ENCODE data around the gene PFKFB2.
A peak's percentile ranks its signal among the peaks of the same experiment; 100 is the strongest.
"Not testable (repeated sequence)": the region's sequence is repeated elsewhere in the genome, so short reads cannot be mapped to it uniquely, and the experiment has no call there.

The PFKFB2 gene

DNA sequence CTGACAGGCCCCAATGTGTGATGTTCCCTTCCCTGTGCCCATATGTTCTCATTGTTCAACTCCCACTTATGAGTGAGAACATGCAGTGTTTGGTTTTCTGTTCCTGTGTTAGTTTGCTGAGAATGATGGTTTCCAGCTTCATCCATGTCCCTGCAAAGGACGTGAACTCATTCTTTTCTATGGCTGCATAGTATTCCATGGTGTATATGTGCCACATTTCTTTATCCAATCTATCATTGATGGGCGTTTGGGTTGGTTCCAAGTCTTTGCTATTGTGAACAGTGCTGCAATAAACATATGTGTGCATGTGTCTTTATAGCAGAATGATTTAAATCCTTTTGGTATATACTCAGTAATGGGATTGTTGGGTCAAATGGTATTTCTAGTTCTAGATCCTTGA, 11.7 kb upstream of the PFKFB2 start:
- DNase-seq = not testable (repeated sequence)

DNA sequence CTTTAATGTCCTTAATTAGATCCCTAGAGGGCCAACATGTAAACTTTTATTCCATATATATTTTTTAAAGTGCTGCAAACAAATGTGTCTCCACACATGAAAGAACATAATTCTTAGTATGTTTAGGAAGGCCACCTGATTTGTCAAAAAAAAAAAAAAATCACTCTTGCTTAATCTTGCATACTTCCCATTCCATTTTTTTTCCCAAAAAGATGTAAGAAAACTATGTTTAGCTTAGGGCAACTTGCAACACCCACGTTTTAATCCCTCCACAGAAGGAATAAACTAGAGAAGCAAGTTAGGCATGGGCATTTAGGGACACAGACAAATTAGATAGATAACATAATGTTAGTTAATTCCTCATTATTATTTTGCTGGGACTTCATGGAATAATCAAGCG, 7.6 kb upstream of the PFKFB2 start:
- no peak for DNase-seq

DNA sequence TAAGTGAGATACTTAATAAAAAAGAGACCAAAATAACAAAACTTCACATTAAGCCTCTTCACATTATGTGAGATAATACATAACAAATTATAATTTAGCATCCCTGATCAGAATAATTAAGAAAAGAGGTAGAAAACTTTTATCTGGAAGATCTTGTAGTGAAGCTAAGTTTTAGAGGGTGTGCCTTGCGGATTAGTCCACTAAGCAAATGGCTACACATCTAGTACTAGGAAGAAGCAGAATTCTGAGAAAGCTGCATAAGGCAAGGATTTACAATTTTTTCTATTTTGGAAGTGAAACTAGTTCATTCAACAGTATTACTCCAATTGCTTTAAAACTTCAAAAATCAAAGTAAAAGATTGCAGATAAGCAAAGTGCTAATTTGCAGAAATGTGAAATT, 5.6 kb upstream of the PFKFB2 start:
- DNase-seq = no peak

DNA sequence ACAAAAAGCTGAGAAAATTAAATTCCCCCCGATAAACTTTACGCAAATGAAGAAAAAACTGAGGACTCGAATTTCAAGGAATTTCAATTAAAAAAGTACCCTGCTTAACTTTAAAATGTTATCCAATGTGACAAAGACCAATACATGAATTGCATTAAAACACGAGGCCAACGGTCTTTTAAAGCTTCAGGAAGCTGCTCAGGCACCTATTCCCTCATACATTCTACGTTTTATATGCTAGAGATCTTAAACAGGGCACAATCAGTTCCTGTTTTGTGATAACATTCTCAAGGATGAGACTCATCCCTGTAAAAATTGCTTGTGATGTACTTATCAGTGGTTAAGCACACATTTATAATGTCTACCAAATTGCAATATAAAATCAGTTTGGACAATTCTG, 5.0 kb upstream of the PFKFB2 start:
- DNase-seq = no peak

DNA sequence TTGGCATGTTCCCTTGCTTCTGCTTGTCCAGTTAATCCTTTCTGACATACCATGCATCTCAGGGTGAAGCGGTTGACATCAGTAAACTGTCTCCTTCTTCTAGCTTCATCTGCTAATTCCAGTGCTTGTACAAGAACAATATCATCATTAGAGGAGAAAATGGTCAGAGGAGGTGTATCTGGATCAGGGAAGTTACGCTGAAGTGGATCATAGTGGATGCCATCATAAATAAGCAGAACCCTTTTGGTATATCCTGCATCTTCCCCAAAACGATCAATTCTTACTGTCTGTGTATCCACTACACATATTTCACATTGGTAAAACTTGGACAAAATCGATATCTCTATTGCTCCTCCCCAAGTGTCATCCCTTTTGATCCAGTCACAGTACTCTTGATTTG, 4.0 kb upstream of the PFKFB2 start:
- DNase-seq = no peak

DNA sequence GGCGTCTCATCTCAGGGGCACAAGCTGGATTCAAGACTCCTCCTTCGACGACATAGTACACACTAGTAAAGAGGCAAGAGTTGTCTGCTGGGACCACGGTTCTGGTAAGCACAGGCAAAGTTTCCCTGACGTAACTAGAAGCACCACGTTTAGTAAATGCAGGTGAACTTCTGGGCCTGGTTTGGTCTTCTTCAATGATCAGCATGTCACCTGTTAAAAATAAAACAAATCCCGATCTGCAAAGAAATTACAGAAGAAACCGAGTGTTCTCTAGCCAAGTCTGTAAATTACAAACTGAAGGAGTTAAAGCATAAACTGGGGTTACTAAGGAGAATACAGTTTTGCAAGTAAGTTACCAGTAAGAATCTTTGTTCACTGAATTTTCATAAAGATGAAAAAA, 3.6 kb upstream of the PFKFB2 start:
- no peak for DNase-seq

DNA sequence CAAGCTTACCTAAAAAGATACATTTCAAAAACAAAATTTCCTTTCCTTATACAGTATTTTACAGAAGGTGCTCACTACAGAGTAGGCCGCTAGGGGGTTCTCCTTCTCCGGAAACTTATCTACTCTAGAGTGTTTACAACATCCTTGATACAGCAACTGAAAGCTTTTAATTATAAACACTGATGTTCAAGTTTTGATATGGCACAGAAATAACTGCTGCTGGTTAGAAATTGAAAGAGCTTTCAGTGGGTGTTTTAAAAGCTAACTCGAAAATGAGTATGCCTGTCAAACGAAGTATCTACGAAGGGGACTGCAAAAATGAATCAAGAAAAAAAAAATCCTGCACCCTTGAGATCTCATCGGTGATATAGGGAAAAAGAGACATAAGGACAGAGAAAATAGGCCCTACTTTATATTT, 3.1 kb upstream of the PFKFB2 start:
- no peak for DNase-seq

DNA sequence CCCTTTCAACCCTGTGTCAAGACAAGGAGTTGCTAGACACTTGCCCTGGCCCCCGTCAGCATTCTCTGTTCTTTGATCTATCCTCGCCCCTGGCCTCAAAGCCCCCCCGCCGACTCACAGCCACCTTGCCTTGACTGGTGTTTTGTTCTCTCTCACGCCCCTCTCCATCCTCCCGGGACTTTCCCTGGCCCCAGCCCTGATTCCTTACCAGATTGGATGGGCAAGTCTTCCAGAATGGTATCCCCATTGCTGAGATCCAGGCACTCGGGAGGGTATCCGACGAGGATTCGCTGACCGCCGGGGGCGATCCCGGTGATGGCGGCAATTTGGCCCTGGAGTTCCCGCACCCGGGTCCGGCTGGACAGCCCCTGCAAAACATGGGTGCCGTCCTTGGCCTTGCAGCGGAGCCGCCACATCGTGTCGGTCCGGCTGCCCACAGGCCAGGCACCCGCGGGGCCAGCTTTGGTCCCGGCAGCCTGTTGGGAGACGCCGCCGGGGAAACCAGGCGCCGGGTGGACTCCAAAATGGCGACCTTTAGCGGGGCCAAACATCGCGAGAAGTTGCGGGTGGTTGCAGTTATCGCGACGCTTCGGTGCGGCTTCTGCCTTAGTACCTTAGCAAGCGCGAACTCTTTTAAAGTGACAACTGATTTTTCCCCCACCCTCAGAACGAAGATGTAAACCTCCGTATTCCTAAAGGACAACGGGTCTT, 2.4 kb upstream of the PFKFB2 start:
- peak; percentile 94 for DNase-seq

DNA sequence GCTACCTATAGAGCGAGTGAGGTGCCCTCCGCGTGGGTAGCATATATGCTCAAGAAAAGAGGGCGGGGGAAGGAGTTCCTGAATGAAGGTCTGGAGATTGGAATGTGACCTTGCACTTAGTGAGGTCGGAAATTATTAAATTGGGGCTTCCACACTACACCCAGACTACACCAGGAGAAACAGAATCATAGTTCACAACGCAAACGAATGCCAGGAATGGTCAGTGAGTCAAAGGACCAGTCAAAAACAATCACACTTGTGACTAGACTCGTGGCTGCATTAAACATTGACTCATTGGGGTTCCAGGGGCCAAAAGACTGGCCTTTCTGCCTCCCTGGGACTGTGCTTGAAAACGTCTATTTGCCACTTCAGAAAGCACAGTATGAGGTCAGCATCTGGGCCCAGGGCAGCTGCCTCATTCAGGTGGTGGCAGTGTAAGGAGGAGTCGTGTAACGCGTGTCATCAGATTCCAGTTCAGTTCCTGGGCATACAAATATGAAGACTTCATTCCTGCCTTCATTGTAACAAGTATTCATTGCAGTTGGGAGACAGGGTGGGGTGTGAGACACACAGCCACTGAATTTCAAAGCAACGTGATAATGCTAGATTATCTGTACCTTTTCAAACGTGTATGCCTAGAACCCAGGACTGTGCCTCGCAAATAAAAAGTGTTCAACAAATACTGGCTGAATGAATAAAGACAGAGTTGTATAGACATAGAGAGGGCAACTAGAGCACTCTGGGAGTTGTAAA, 1.7 kb upstream of the PFKFB2 start, which contains the start of gene YOD1:
Gene YOD1 (minus strand): TSS at position 18 of the 753 bp plus-strand sequence. CDS start 178 bp downstream, outside the sequence.
- no peak for DNase-seq

DNA sequence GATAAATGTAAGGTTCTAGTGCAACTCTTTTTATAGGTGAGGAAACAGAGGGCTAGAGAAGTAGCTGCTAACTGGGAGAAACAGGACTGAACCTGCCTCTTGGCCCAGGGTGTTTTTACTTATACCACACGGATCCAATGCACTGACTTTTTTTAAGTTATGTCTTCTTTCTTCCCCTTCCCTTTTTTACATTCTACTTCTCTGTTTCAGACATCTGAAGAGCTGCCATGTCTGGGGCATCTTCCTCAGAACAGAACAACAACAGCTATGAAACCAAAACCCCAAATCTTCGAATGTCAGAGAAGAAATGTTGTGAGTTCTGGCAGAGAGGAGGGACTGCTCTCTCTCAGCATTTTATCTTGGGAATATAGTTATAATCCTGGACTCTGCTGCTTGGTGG, 1.4 kb downstream of the PFKFB2 start:
- no peak for DNase-seq

DNA sequence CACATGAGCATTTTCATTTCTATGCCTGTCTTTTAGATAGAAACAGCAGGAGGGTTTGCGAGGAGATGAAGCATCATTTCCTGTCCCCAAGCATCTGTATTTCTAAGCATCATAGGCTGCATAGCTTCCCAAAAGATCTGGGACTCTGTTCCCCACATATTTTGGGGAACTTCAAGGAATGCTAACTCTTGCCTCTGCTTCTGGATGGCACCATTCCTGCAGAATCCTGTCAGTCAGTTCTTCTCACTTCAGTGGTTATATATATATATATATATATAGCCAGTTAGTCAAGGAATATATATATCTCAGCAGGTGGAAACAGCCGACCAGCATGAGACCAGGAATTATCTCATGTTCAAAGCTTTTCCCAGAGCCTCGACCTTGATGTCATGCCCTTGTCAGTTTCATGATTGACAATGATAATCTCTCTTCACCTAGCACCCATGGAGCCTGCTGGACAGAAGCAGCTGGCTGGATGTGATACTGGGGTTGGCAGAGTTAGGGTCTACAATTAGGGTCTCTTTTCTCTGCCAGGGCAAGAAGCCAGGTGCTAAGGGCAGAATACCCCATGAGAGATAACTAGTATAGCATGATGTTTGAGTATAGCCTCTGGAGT, 2.4 kb downstream of the PFKFB2 start:
- no peak for DNase-seq

DNA sequence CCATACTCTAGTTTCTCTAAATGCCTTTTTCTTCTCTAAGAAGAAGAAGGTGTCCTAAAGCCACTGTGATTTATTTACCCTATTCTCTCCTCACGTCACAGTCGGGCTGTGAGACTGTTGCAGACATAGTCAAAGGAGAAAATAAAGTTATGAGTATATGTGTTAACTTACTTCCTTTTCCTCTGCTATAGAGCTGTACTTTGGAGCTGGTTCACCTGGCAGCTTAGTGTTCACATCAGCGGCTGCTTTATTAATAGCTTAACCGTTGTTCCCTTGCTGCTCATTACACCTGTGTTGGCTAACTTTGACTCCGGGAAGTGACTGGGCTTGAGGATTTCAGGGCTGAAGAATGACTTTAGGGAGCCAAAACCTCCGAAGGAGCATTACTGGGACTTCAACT, 3.6 kb downstream of the PFKFB2 start:
- DNase-seq = no peak

DNA sequence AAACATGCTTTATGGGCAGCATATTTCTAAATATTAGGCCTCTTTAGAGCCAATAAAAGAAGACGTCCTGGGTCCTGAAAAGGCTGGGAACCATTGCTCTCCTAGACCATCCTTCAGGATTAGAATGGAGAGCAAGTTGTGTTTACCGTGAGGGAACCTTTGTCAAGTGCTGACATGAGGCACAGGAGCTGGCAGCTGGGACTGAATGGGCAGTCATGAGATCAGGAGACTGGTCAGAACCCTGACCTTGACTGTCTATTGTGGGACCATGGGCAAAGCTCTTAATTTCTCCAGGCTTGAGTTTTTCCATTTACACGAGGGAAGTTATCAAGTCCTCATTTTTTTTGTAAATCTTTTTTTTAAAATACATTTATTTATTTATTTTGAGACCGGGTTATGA, 5.2 kb downstream of the PFKFB2 start:
- no peak for DNase-seq

DNA sequence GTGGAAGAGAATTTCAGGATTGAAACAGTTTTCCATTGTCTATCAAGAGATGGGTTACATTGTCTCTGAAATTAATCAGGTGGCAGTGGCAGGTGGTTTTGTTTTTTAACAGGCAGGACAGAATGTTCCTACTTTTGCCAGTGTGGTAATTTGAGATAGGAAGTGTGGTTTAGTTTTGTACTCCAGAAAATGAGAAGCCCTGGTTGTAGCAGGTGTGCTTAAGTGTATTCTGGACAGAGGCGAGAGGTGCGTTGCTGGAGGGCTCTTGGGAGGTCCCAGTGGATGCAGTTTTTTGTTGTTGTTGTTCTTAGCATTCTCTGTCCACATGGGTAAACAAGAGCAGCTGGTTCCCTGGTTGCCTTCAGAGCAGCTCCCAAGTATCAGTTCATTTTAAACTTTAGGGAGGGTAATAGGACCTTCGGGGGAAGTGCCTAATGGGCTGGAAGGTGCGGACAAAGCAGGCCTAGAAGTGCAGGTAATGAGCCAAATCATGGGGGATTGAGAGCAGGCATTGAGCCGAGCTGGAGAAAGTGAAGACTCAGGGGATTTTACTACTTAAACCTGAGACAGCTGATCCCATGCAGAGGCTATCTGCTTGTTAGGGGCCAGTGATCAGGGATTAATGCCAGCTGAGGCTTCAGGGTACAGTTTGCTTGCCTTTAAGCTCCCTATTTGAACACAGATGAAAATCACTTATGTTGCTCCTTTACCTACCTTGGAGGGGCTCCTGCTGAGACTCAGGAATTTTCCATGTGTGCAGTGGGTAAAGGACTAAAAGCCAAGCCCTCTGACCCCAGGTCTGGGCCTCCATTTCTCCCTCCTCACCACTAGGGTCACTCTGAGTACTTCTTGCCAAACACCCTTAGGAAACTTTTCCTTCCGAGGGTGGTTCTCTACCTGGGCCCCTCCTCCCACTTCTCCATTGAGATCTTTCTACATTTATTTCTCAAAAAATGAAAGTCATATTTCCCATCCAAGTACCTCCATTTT, 6.1 kb downstream of the PFKFB2 start:
- DNase-seq = no peak

DNA sequence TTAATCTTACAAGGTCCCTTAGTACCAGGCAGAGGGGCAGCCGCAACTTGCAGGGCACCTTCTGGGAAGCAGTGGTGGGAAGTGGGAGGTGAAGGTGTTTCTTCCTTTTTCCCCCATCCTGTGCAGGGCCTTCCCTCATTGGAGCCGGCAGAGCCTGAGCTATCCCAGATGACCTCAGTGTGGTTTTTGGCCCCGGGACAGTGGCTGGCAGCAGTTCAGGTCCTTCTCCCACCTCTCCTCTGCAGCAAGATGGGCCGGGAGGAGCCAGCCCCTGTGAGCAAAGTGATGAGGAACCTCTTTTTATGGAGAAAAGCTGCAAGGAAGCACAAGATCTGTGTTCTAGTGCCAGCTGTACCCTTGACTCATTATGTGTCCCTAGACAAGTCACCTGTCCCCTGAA, 6.8 kb downstream of the PFKFB2 start:
- no peak for DNase-seq

DNA sequence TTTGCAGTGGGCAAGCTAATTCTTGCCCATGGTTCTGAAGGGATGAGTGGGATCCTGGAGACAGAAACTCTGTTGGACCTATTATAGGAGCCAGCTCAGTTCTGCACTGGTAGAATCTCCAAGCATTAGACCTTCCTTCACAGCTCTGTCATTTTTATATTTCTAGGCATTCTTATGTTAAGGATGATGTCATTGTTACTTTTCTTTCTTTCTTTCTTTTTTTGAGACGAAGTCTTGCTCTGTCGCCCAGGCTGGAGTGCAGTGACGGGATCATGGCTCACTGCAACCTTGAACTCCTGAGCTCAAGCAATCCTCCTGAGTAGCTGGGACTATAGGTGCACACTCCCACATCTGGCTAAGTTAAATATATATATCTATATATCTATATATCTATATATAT, 7.5 kb downstream of the PFKFB2 start:
- no peak for DNase-seq

DNA sequence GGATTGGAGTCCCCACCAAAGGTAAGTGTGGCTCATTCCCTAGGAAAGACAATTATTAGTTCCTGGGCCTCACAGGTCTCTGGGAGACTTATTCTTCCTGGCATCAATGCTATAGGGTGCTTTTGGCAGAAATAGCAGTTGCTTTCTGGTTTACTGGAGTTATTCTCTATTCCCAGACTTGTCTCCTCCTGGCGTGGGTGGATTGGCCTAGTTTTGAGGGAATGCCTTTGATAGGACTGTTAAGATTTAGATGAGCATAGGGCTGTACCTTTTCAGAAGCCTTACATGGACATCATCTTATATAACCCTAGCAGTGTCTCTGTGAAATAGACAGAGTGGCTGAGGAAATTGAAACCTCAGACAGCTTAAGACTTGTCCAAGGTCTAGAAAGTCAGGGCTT, 9.0 kb downstream of the PFKFB2 start:
- no peak for DNase-seq

DNA sequence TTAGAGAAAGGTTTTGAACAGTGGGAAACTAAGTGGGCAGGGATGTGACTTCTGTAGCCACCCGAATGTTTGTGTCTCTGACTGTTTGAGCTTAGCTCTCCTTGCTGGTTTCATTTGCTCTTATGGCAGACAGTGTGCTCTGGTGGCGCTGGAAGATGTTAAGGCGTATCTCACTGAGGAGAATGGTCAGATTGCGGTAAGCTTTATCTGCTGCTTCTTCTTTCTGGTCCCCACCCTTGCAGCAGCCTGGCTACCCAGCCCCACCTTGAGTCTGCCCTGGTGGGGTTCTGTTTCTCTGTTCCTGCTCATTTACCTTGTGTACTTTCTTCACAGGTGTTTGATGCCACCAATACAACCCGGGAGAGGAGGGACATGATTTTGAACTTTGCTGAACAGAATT, 9.9 kb downstream of the PFKFB2 start:
- no peak for DNase-seq

DNA sequence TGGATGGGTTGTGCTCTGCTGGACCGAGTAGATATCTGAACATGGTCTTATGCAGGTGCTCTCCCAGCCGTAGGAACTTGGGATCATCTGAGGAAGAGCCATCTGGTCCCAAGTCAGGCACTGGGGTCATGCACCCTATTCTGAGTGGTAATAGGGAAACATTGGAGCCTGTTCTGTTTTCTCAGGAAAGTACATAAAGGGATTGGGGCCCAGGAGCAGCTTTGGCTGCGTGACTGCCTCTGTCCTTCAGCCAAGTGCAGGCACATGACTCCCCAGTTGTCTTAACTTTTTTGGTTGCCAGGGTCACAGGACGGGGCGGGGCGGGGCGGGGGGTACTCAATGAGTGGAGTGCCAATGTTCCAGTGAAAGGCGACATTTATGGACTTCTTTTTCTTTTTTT, 11.5 kb downstream of the PFKFB2 start:
- DNase-seq = no peak

DNA sequence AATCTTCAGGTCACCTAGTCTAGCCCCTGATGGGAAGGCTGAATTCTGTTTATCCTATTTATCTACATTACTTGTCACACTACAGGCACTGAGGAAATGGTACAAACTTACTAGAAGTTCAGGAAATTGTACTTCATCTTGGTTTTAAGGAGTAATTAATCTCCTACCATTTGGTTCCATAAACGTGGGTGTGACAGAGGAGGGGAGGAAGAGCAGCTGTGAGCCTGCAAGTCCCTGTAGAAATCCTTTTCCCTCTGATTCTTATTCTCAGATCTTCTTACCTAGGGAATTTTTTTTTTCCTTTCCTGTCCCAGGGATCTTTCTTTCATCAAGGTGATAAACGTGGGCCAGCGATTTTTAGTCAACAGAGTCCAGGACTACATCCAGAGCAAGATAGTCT, 14.1 kb downstream of the PFKFB2 start:
- DNase-seq = no peak

DNA sequence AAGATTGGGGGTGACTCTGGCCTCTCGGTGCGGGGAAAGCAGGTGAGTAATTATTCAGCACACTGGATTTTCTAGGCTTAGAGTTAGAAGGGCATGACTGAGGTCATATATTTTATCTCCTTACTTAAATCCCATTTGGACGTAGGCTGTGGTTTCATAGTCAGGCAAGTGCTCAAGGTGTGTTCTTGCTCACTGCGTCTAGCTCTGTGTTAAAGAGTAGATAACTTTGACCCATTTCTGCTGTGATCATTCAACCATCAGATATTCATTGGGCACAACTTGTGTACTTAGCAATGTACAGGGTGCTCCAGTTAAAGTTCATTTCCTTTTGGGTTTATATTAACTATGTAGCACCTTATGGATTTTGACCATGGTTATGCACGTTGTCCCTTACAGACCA, 14.6 kb downstream of the PFKFB2 start:
- no peak for DNase-seq

DNA sequence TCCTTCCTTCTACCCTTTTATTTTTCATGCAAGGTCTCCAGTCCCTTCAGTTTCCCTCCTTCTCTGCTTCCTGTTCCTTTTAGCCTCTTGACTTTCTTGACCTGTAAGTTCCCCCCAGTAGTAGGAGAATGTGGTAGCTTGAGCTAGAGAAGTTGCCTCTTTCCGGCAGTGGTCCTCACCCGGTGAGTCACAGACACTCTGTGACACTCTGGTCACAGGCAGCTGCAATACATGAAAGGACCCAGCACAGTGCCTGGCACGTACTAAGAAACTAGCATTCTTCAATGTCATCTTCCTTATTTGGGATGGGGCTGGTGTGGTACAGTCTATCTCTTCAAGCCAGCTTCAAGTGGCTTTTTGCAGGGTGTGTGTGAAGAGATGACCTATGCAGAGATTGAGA, 16.0 kb downstream of the PFKFB2 start:
- DNase-seq = no peak
